Measurements from ENCODE around the gene THSD8.

Gene THSD8

DNA sequence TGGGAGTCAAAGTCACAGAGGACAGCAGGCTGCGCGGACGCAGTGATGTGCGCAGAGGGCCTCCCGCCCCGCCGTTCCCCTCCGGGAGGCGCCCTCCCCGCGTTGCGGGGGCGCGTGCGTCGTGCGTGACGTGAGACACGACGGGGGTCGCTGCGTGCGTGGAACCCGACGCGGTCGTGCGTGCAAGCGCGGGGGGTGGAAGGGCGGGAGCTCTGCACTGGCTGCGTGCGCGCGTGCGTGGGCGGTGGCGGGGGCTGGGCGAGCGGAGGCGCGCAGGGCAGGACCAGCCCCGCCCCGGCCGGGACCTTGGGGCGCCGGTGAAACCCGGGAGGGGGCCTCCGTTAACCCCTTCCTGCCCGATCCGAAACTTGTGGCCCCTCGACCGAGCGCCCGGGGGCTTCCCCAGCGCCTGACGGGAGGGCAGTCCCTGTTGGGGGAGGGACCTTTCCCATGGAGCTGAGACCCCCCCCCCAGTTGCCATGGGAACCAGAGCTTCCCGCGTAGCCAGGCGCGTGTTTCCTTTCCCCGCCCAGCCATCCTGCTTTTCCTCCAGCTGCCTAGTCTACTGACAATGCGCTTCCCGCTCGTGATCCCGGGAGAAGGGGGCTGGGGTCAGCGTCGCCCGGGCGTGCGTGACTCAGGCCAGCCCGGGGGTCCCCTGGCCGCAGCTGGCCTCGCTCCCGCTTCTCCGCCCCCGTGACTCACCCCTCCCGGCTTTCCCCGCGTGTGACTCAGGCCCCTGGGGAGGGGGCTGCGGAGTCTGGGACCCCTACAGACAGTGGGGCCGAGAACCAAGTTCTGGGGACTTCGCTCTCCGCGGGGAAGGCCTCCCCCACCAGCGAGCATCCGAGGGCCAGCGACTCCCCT is 19.2 kb upstream of the THSD8 start:
- H3K9ac ChIP-seq (ENCODE audit: low read length) = peak overlapping the region; percentile 63
- H3K4me1 ChIP-seq (ENCODE audit: control insufficient read depth, insufficient read depth, low read length) = peaks cover 35% of the 10 kb centered on the region
- H3K36me3 ChIP-seq (ENCODE audit: control insufficient read depth, insufficient read depth, low read length) = no peaks in the 10 kb centered on the region
- H3K9me3 ChIP-seq (ENCODE audit: control insufficient read depth, insufficient read depth, low read depth, low read length) = no peaks in the 10 kb centered on the region
- peak overlapping the region; percentile 64 for H3K4me3 ChIP-seq (ENCODE audit: low read depth, low read length)
- no peaks in the 10 kb centered on the region for H3K27me3 ChIP-seq (ENCODE audit: control insufficient read depth, insufficient read depth, low read length)
- H3K27ac ChIP-seq (ENCODE audit: low read depth, low read length) = peak overlapping the region; percentile 79; the same call in 1 of the 2 replicates

DNA sequence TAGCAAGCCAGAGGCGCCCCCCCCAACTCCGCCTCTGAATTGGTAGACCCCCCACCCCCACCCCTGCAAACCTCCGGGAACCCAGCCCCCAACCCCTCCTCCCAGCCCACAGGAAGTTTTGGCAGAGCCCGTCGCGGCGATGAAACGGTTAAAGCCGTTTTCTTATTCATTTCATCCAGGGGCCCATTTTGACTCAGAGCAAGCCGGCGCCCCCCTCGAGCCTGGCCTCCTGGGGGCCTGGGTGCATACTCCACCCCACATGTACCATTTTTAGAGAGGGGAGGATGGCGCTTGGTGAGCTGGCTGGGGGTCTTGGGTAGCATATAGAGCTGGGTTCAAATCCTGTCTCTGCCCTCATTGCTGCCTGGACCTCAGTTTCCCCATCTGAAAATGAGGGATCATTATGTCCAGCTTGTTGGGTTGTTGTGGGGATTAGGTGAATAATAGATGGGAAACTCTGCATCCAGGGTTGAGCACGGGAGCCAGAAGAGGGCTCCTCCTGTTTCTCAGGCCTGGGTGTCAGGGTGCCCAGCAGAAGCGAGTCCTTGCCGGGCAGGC is 18.5 kb upstream of the THSD8 start:
- Histone ChIP-seq H3K9me3 (ENCODE audit: control insufficient read depth, insufficient read depth, low read depth, low read length) (no peaks in the 10 kb centered on the region), H3K36me3 (ENCODE audit: control insufficient read depth, insufficient read depth, low read length) (no peaks in the 10 kb centered on the region), H3K9ac (ENCODE audit: low read length) (peak overlapping the region; percentile 63), H3K27me3 (ENCODE audit: control insufficient read depth, insufficient read depth, low read length) (no peaks in the 10 kb centered on the region), H3K27ac (ENCODE audit: low read depth, low read length) (peak overlapping the region; percentile 79; the same call in 1 of the 2 replicates), H3K4me1 (ENCODE audit: control insufficient read depth, insufficient read depth, low read length) (peaks cover 39% of the 10 kb centered on the region), H3K4me3 (ENCODE audit: low read depth, low read length) (peak overlapping the region; percentile 64)

DNA sequence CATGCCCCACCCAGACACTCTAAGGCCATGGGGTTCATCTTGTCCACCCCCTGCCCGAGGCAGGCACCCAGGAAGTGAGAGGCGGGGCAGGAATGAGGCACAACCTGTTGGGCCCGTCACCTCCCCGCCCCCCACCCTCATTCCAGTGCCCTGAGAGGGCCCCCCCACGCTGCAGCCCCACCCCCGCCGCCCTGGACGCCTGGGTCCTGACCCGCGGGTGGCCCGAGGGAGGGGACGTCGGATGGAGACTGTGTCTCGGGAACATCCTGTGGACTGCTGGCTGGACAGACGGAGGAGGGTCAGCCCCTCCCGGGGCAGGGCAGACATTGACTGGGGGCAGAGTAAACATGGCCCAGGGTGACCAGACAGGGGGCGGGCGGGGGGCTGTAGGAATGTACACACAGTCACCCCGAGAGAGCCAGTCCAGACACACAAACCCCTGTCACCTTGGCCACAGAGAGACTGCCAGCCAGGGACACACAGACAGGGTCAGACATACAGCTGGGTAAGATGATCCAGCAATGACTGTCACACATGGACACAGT is 17.9 kb upstream of the THSD8 start:
- H3K4me1 ChIP-seq (ENCODE audit: control insufficient read depth, insufficient read depth, low read length) = peaks cover 39% of the 10 kb centered on the region
- peak overlapping the region; percentile 31; the same call in 1 of the 2 replicates for H3K27ac ChIP-seq (ENCODE audit: low read depth, low read length)
- H3K9ac ChIP-seq (ENCODE audit: low read length) = peak overlapping the region; percentile 52
- H3K4me3 ChIP-seq (ENCODE audit: low read depth, low read length) = peak overlapping the region; percentile 39
- H3K9me3 ChIP-seq (ENCODE audit: control insufficient read depth, insufficient read depth, low read depth, low read length) = no peaks in the 10 kb centered on the region
- no peaks in the 10 kb centered on the region for H3K36me3 ChIP-seq (ENCODE audit: control insufficient read depth, insufficient read depth, low read length)
- H3K27me3 ChIP-seq (ENCODE audit: control insufficient read depth, insufficient read depth, low read length) = no peaks in the 10 kb centered on the region

DNA sequence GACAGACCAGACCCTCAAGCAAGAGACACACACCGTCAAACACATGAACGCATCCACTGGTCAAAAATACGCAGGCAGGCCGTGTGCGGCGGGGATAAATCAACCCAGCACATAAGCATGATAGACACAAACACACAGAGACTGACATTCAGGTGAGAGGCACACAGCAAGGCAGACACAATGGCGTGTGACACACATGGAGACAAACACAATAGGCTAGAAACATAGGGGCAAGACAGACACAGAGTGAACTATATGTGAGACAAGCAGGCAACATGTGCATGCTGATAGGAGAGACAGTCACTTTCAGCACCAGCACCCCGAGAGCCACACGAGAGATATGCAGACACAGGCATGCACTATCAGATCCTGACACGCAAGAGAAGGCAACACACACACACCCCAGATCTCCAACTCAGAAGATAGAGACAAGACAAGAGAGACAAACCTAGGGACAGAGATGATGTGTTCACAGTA is 17.4 kb upstream of the THSD8 start:
- Histone ChIP-seq H3K36me3 (ENCODE audit: control insufficient read depth, insufficient read depth, low read length) (no peaks in the 10 kb centered on the region), H3K27ac (ENCODE audit: low read depth, low read length) (no peak overlapping the region), H3K27me3 (ENCODE audit: control insufficient read depth, insufficient read depth, low read length) (no peaks in the 10 kb centered on the region), H3K9me3 (ENCODE audit: control insufficient read depth, insufficient read depth, low read depth, low read length) (no peaks in the 10 kb centered on the region), H3K4me1 (ENCODE audit: control insufficient read depth, insufficient read depth, low read length) (peaks cover 39% of the 10 kb centered on the region), H3K4me3 (ENCODE audit: low read depth, low read length) (no peak overlapping the region), H3K9ac (ENCODE audit: low read length) (peak overlapping the region; percentile 41)

DNA sequence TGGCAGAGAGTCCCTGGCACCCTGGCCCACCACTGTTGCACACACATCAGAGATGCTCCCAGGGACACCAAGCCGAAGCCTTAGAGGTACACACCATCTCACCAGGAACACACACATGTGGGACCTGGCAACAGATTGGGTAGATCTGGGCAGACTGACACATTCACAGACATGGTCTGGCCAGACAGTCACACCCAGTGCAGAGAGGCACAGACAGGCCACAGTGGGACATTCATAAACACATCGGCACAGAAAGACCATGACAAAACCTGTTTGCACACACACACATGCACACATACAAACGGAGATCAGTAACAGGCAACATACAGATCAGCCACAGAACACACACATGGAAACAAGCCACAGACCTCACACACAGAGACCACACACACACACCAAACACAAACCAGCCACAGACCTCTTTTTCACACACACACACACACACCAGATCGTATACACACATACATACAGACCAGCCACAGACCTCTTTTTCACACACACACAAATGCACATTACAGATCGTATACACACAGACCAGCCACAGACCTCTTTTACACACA is 16.9 kb upstream of the THSD8 start:
- H3K4me3 ChIP-seq (ENCODE audit: low read depth, low read length) = no peak overlapping the region
- no peak overlapping the region for H3K27ac ChIP-seq (ENCODE audit: low read depth, low read length)
- H3K27me3 ChIP-seq (ENCODE audit: control insufficient read depth, insufficient read depth, low read length) = no peaks in the 10 kb centered on the region
- no peaks in the 10 kb centered on the region for H3K36me3 ChIP-seq (ENCODE audit: control insufficient read depth, insufficient read depth, low read length)
- peak overlapping the region; percentile 41 for H3K9ac ChIP-seq (ENCODE audit: low read length)
- peaks cover 38% of the 10 kb centered on the region for H3K4me1 ChIP-seq (ENCODE audit: control insufficient read depth, insufficient read depth, low read length)
- no peaks in the 10 kb centered on the region for H3K9me3 ChIP-seq (ENCODE audit: control insufficient read depth, insufficient read depth, low read depth, low read length)

DNA sequence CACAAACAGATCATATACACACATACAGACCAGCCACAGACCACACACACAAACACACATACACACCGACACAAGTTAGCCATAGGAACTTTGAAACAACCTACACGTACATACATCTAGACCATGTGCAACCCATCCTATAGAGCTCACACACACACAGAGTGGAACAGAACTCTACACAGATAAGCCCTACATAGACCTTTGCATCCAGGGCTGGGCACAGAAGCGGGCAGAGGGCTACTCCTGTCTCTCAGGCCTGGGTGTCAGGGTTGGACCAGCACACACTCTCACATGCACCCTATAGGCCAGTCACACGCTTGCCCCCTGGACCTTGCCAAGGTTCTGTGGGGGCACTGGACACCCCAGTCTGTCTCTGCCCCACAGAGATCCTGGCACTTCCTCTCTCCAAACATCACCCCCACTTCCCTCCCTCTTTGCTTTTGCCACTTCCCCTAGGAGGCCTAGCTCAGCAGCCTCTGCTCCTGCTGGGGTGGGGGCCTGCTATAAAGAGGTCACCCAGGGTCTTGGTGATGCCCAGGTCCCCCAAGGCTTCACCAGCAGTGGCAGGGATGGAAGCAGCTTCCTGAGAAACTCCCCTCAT is 16.3 kb upstream of the THSD8 start:
- Histone ChIP-seq H3K27ac (ENCODE audit: low read depth, low read length) (no peak overlapping the region), H3K4me1 (ENCODE audit: control insufficient read depth, insufficient read depth, low read length) (peaks cover 41% of the 10 kb centered on the region), H3K9ac (ENCODE audit: low read length) (no peak overlapping the region)

DNA sequence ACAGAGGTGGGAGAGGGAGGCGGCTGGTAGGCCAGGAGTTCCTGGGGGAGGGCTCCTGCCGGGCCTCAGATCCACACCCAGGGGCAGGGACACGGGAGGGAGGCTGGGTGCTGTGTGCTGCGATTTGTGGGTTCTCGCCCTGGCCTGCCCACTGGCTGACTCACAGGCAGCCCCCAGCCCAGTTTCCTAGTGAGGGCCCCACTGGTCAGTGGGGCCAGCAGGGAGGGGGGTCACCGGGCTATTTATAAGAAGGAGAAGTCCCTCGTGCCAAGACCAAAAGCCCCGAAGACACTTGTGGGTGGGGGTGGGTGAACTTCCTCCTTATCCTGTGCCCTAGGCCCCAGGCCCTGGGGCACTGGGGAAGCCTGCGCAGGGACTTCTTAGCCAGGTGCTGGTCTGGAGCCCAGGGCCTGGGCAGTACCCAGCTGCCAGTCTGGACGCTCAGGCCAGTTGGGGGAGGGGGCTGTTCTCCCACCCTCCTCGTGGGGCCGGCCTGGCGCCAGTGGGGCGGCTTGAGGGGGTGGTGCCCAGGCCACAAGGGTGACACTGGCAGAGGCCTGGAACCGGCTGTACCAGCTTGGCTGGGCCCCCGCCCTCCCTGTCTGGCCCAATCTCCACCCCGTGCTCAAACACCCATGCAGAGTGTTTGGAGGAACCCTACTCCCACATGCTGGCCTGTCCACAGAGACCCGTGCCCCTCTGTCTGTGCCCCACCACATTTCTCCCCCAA is 15.6 kb upstream of the THSD8 start:
- Histone ChIP-seq H3K9ac (ENCODE audit: low read length) (no peak overlapping the region), H3K9me3 (ENCODE audit: control insufficient read depth, insufficient read depth, low read depth, low read length) (no peaks in the 10 kb centered on the region), H3K27me3 (ENCODE audit: control insufficient read depth, insufficient read depth, low read length) (peaks cover 7% of the 10 kb centered on the region; the same call in 1 of the 2 replicates), H3K4me1 (ENCODE audit: control insufficient read depth, insufficient read depth, low read length) (peaks cover 47% of the 10 kb centered on the region), H3K36me3 (ENCODE audit: control insufficient read depth, insufficient read depth, low read length) (no peaks in the 10 kb centered on the region), H3K27ac (ENCODE audit: low read depth, low read length) (no peak overlapping the region), H3K4me3 (ENCODE audit: low read depth, low read length) (no peak overlapping the region)

More for the DNA sequence above, 16.3 kb upstream of the THSD8 start:
- Histone ChIP-seq H3K4me3 (ENCODE audit: low read depth, low read length) (no peak overlapping the region), H3K27me3 (ENCODE audit: control insufficient read depth, insufficient read depth, low read length) (peaks cover 1% of the 10 kb centered on the region; the same call in 1 of the 2 replicates), H3K36me3 (ENCODE audit: control insufficient read depth, insufficient read depth, low read length) (no peaks in the 10 kb centered on the region), H3K9me3 (ENCODE audit: control insufficient read depth, insufficient read depth, low read depth, low read length) (no peaks in the 10 kb centered on the region)

DNA sequence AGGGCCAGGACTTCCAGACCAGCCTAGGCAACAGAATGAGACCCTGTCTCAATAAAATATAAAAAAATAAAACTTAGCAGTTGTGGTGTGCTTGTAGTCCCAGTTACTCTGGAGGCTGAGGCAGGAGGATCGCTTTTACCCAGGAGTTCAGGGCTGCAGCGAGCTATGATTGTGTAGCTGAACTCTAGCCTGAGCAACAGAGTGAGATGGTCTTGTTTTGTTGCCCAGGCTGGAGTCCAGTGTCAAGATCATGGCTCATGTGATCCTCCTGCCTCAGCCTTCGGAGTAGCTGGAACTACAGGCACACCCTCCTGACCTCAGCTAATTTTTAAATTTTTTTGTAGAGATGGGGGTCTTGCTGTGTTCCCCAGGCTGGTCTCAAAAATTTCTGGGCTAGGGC is 14.9 kb upstream of the THSD8 start:
- peaks cover 47% of the 10 kb centered on the region for H3K4me1 ChIP-seq (ENCODE audit: control insufficient read depth, insufficient read depth, low read length)
- H3K36me3 ChIP-seq (ENCODE audit: control insufficient read depth, insufficient read depth, low read length) = no peaks in the 10 kb centered on the region
- no peak overlapping the region for H3K4me3 ChIP-seq (ENCODE audit: low read depth, low read length)
- no peak overlapping the region for H3K27ac ChIP-seq (ENCODE audit: low read depth, low read length)
- peaks cover 7% of the 10 kb centered on the region; the same call in 1 of the 2 replicates for H3K27me3 ChIP-seq (ENCODE audit: control insufficient read depth, insufficient read depth, low read length)
- H3K9ac ChIP-seq (ENCODE audit: low read length) = no peak overlapping the region
- H3K9me3 ChIP-seq (ENCODE audit: control insufficient read depth, insufficient read depth, low read depth, low read length) = no peaks in the 10 kb centered on the region

DNA sequence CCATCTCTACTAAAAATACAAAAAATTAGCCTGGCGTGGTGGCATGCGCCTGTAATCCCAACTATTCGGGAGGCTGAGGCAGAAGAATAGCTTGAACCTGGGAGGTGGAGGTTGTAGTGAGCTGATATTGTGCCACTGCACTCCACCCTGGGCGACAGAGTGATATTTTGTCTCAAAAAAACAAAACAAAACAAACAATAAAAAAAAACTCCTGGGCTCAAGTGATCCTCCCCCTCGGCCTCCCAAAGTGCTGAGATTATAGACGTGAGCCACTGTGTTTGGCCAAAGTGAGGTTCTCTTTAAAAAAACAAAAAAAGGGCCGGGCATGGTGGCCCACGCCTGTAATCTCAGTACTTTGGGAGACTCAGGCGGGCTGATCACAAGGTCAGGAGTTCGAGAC is 14.4 kb upstream of the THSD8 start:
- H3K27ac ChIP-seq (ENCODE audit: low read depth, low read length) = no peak overlapping the region

DNA sequence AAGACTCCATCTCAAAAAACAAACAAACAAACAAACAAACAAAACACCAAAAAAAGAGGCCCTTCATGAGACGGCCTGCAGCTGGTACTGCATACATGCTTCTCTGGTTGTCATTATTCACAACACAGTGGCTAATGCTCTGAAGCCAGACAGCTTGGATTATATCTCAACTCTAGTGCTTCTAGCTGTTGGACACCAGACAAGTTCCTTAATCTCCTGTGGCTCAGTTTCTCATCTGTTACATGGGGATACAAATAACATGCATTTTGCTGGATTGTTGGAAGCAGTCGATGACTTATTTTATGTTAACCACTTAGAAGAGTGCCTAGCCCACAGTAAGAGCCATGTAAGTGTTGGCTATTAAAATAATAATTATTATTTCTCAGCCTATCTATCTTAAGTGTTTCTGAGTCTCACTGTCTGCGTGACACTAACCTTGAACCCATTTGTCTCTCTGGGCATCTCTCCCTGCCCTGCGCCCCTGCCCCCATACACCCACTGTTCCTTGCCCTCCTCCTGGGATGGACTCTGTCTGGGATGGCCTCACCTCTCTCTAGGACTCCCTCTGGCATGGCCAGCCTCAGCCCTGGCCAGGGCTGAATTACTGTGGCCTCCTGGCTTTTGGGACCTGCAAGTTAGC is 13.7 kb upstream of the THSD8 start:
- no peak overlapping the region for H3K27ac ChIP-seq (ENCODE audit: low read depth, low read length)
- H3K27me3 ChIP-seq (ENCODE audit: control insufficient read depth, insufficient read depth, low read length) = peaks cover 7% of the 10 kb centered on the region; the same call in 1 of the 2 replicates
- no peaks in the 10 kb centered on the region for H3K9me3 ChIP-seq (ENCODE audit: control insufficient read depth, insufficient read depth, low read depth, low read length)
- peaks cover 47% of the 10 kb centered on the region for H3K4me1 ChIP-seq (ENCODE audit: control insufficient read depth, insufficient read depth, low read length)
- peak overlapping the region; percentile 14 for H3K9ac ChIP-seq (ENCODE audit: low read length)
- peak overlapping the region; percentile 65 for H3K4me3 ChIP-seq (ENCODE audit: low read depth, low read length)
- H3K36me3 ChIP-seq (ENCODE audit: control insufficient read depth, insufficient read depth, low read length) = no peaks in the 10 kb centered on the region

More for the DNA sequence above, 14.4 kb upstream of the THSD8 start:
- peaks cover 7% of the 10 kb centered on the region; the same call in 1 of the 2 replicates for H3K27me3 ChIP-seq (ENCODE audit: control insufficient read depth, insufficient read depth, low read length)
- H3K4me3 ChIP-seq (ENCODE audit: low read depth, low read length) = no peak overlapping the region
- no peak overlapping the region for H3K9ac ChIP-seq (ENCODE audit: low read length)
- no peaks in the 10 kb centered on the region for H3K36me3 ChIP-seq (ENCODE audit: control insufficient read depth, insufficient read depth, low read length)
- no peaks in the 10 kb centered on the region for H3K9me3 ChIP-seq (ENCODE audit: control insufficient read depth, insufficient read depth, low read depth, low read length)
- peaks cover 47% of the 10 kb centered on the region for H3K4me1 ChIP-seq (ENCODE audit: control insufficient read depth, insufficient read depth, low read length)

Measured in HUES6 (cell line).